LNCaP clone FGC (cell line): Measurements from ENCODE around the gene DIS3L2.
"Not testable (repeated sequence)": the region's sequence is repeated elsewhere in the genome, so short reads cannot be mapped to it uniquely, and the experiment has no call there.

Source experiments
- DNase-seq: peaks from one replicate; pipeline ENCODE4 v3.0.0-alpha.2; 2011; ENCODE audit warnings: low read depth
- H3K4me3 ChIP-seq: 2 replicates; pipeline ENCODE4 v1.5.1; 2011; ENCODE audit warnings: mild to moderate bottlenecking, low read depth, low read length, control low read depth
- CTCF ChIP-seq: IDR thresholded peaks from 2 replicates; pipeline ENCODE4 v1.5.1; 2012; ENCODE audit warnings: mild to moderate bottlenecking; ENCODE audit not compliant: control insufficient read depth, insufficient read depth; ENCODE audit errors: extremely low read depth

The DIS3L2 gene

GRCh38 chr2:232113821-232114220, 152.3 kb downstream of the DIS3L2 start:
- TF ChIP-seq CTCF: no peak
- no peak overlapping the region for H3K4me3 ChIP-seq
- DNase-seq: no peak

GRCh38 chr2:232115728-232116361, 154.3 kb downstream of the DIS3L2 start:
- not testable (repeated sequence) for H3K4me3 ChIP-seq, DNase-seq

DNA sequence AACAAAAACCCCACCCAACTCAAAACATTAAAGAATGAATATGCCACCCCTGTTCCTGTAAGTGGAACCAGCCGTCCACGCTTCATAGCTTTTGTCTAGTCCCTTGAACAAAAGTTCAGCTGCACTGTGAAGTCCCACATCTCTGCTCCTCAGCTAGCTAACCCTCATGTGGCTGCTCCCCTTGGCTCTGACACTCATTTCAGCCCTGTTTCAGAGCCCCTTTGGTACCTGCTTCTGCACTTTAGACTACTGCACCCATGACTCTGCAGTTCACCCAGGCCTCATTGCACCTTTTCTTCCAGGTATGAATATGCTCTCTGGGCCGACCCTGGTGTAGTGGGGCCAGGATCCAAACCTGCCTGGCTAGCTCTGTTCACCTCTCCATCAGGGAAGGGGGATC, 155.3 kb downstream of the DIS3L2 start:
- H3K4me3 ChIP-seq: no peak overlapping the region
- DNase-seq: no peak
- TF ChIP-seq CTCF: no peak

DNA sequence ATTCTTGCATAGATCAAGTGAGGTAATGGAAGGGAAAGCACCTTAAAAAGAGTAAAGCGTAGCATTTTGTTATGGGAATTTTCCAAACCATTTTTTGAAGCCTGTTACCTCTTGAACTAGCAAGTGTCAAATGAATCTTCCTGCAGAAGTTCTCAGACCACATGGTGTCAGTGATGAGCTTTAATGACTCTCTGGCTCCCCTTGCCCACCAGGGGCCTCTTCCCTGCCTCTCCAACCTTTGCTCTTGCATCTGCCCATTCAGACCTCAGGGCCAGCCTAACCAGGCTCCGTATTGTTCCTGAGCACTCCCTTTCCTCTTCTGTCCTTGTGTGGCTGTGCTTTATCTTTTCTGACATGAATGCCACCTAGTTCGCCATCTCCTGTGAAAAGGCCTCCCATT, 155.9 kb downstream of the DIS3L2 start:
- H3K4me3 ChIP-seq: no peak overlapping the region
- DNase-seq: no peak
- TF ChIP-seq CTCF: no peak

GRCh38 chr2:232120911-232121310, 159.4 kb downstream of the DIS3L2 start:
- no peak for TF ChIP-seq CTCF
- DNase-seq: no peak
- H3K4me3 ChIP-seq: no peak overlapping the region

GRCh38 chr2:232124309-232124708, 162.8 kb downstream of the DIS3L2 start:
- no peak overlapping the region for H3K4me3 ChIP-seq
- no peak for TF ChIP-seq CTCF
- DNase-seq: no peak

- H3K4me3 ChIP-seq: no peak overlapping the region
- DNase-seq: no peak
- no peak for TF ChIP-seq CTCF
Measured at GRCh38 chr2:232126301-232127099, 165.0 kb downstream of the DIS3L2 start.
